Liver (tissue), 9 donors: Measurements from ENCODE around the gene CXCL1. TPM values are rescaled to one million over a fixed set of nuclear protein-coding genes. Genes with fewer than 3 reads are reported as not detected.
"Not testable (repeated sequence)": the region's sequence is repeated elsewhere in the genome, so short reads cannot be mapped to it uniquely, and the experiment has no call there.

Experiments used
- DNase-seq: peaks from one replicate; pipeline ENCODE4 v3.0.0-alpha.2; 2017; ENCODE audit warnings: low spot score
- H3K27ac ChIP-seq, 2 donors: one replicate each; pipeline ENCODE4 v1.7.0; 2013; ENCODE audit warnings: inconsistent platforms in 2 of 2, low read length in 2 of 2, control low read depth in 1 of 2, low read depth in 1 of 2, mild to moderate bottlenecking in 1 of 2
- H3K27me3 ChIP-seq, 4 donors: one replicate each; pipeline versions ENCODE4 v1.6.1 to v1.7.0; 2013; ENCODE audit warnings: low read length in 3 of 4, inconsistent platforms in 1 of 4, mild to moderate bottlenecking in 1 of 4, moderate library complexity in 1 of 4; ENCODE audit not compliant: control insufficient read depth in 4 of 4, insufficient read depth in 4 of 4
- H3K36me3 ChIP-seq, 4 donors: one replicate each; pipeline versions ENCODE4 v1.6.1 to v1.7.0; 2013; ENCODE audit warnings: low read length in 3 of 4, mild to moderate bottlenecking in 3 of 4, low read depth in 1 of 4, moderate library complexity in 1 of 4; ENCODE audit not compliant: control insufficient read depth in 4 of 4, insufficient read depth in 3 of 4
- H3K4me1 ChIP-seq, 4 donors: one replicate each; pipeline versions ENCODE4 v1.6.1 to v1.7.0; 2013; ENCODE audit warnings: low read length in 3 of 4, mild to moderate bottlenecking in 3 of 4, moderate library complexity in 1 of 4; ENCODE audit not compliant: control insufficient read depth in 4 of 4, insufficient read depth in 4 of 4
- H3K4me3 ChIP-seq, 3 donors: one replicate each; pipeline versions ENCODE4 v1.6.1 to v1.7.0; 2013; ENCODE audit warnings: low read length in 3 of 3, control low read depth in 1 of 3, low read depth in 1 of 3, mild to moderate bottlenecking in 1 of 3
- H3K9ac ChIP-seq, 2 donors: one replicate each; pipeline ENCODE4 v1.7.0; 2013; ENCODE audit warnings: low read length in 2 of 2, mild to moderate bottlenecking in 2 of 2, moderate library complexity in 2 of 2, control low read depth in 1 of 2, low read depth in 1 of 2
- H3K9me3 ChIP-seq, 4 donors: one replicate each; pipeline versions ENCODE4 v1.6.1 to v1.7.0; 2013; ENCODE audit warnings: low read length in 3 of 4; ENCODE audit not compliant: control insufficient read depth in 4 of 4
- ATF3 ChIP-seq: IDR thresholded peaks from 2 replicates; pipeline ENCODE4 v1.6.1; 2016; ENCODE audit warnings: antibody characterized with exemption
- EGR1 ChIP-seq, 2 donors: IDR thresholded peaks; 2 replicates each; pipeline ENCODE4 v1.6.1; 2016 to 2018; ENCODE audit warnings: antibody characterized with exemption in 2 of 2, low read depth in 2 of 2
- FOXA1 ChIP-seq: IDR thresholded peaks from 2 replicates; pipeline ENCODE4 v1.6.1; 2016; ENCODE audit warnings: antibody characterized with exemption
- FOXA2 ChIP-seq: IDR thresholded peaks from 2 replicates; pipeline ENCODE4 v1.6.1; 2016; ENCODE audit warnings: antibody characterized with exemption
- GABPA ChIP-seq, 2 donors: IDR thresholded peaks in 1 of 2; conservative IDR thresholded peaks in 1 of 2; 2 replicates each; pipeline ENCODE4 v1.6.1; 2016; ENCODE audit warnings: antibody characterized with exemption in 2 of 2, mild to moderate bottlenecking in 1 of 2, moderate library complexity in 1 of 2
- HNF4A ChIP-seq, 2 donors: conservative IDR thresholded peaks; 2 replicates each; pipeline ENCODE4 v1.6.1; 2016; ENCODE audit warnings: antibody characterized with exemption in 2 of 2, mild to moderate bottlenecking in 2 of 2
- HNF4G ChIP-seq: IDR thresholded peaks from 2 replicates; pipeline ENCODE4 v1.6.1; 2016; ENCODE audit warnings: antibody characterized with exemption
- JUND ChIP-seq, 2 donors: IDR thresholded peaks; 2 replicates each; pipeline ENCODE4 v1.6.1; 2016; ENCODE audit warnings: antibody characterized with exemption in 2 of 2
- MAX ChIP-seq: IDR thresholded peaks from 2 replicates; pipeline ENCODE4 v1.6.1; 2016; ENCODE audit warnings: antibody characterized with exemption
- NR2F2 ChIP-seq: IDR thresholded peaks from 2 replicates; pipeline ENCODE4 v1.6.1; 2016; ENCODE audit warnings: antibody characterized with exemption
- RAD21 ChIP-seq, 2 donors: IDR thresholded peaks; 2 replicates each; pipeline ENCODE4 v1.6.1; 2016; ENCODE audit warnings: antibody characterized with exemption in 2 of 2, mild to moderate bottlenecking in 2 of 2
- REST ChIP-seq: IDR thresholded peaks from 2 replicates; pipeline ENCODE4 v1.6.1; 2016; ENCODE audit warnings: antibody characterized with exemption, mild to moderate bottlenecking
- RXRA ChIP-seq, 2 donors: IDR thresholded peaks; 2 replicates each; pipeline ENCODE4 v1.6.1; 2017 to 2018; ENCODE audit warnings: antibody characterized with exemption in 2 of 2, mild to moderate bottlenecking in 1 of 2
- SP1 ChIP-seq: IDR thresholded peaks from 2 replicates; pipeline ENCODE4 v1.6.1; 2018; ENCODE audit warnings: antibody characterized with exemption, mild to moderate bottlenecking
- TAF1 ChIP-seq: conservative IDR thresholded peaks from 2 replicates; pipeline ENCODE4 v1.6.1; 2016; ENCODE audit warnings: antibody characterized with exemption, mild to moderate bottlenecking
- ZBTB33 ChIP-seq: IDR thresholded peaks from 2 replicates; pipeline ENCODE4 v1.6.1; 2016; ENCODE audit warnings: antibody characterized with exemption
- WGBS: extraction: QIAGEN DNeasy Blood & Tissue Kit; methylation state at CpG from one replicate; pipeline ENCODE4 v1.1.7; 2013; 5-methylcytosine and 5-hydroxymethylcytosine counted together
- polyA plus RNA-seq, 2 donors: library from polyadenylated mRNA; stranded (reverse) in 1 of 2; unstranded in 1 of 2; fragments of 200-250 nt in 1 of 2; fragments of >200 nt in 1 of 2; fragmentation: Nextera tagmentation in 1 of 2; extraction: Ambion mirVana in 1 of 2; gene quantifications; one replicate each; pipeline versions ENCODE4 v1.2.1 to v1.2.3, GENCODE V29; 2013 to 2015
- total RNA-seq, 2 donors: library from RNA; depleted of rRNA; stranded (reverse); fragments of >200 nt; gene quantifications; one replicate each; pipeline ENCODE4 v1.2.3, GENCODE V29; 2014
- donor health status: healthy.
- donor health status: healthy.
- donor health status: healthy.
- donor health status: healthy.
- donor health status: healthy.

The CXCL1 gene
- total and polyA plus RNA-seq, 4 donors, result 0.97 to 4.2 (median 2.8) TPM; not detected in 1

- TF ChIP-seq ZBTB33, result no peak
These were observed 28.4 kb downstream of the CXCL1 start (continued) for GRCh38 chr4:73897380-73898136.

- not testable (repeated sequence) for H3K9ac ChIP-seq, DNase-seq, H3K9me3 ChIP-seq, H3K4me1 ChIP-seq, H3K4me3 ChIP-seq, H3K27ac ChIP-seq, H3K36me3 ChIP-seq, H3K27me3 ChIP-seq
- 46% methylated on average over 3 of the region's 3 CpGs for WGBS
These were observed 30.1 kb downstream of the CXCL1 start for GRCh38 chr4:73899338-73899737.

GRCh38 chr4:73901031-73901430, 31.8 kb downstream of the CXCL1 start:
- H3K4me3 ChIP-seq, result no peak overlapping the region
- H3K36me3 ChIP-seq, result no peaks in the 10 kb centered on the region
- no peak for TF ChIP-seq GABPA (IDR thresholded peaks at IDR 0.05 in 1 of 2, conservative IDR thresholded peaks at IDR 0.05 in 1 of 2)
- TF ChIP-seq NR2F2, result no peak
- TF ChIP-seq JUND (IDR thresholded peaks at IDR 0.05), result no peak
- no peak for TF ChIP-seq ATF3
- TF ChIP-seq SP1, result no peak
- no peak for TF ChIP-seq MAX
- DNase-seq, result no peak
- H3K27me3 ChIP-seq, result peaks cover 0 to 2% (median 0%) of the 10 kb centered on the region in 4 donors
- 84% methylated on average over 5 of the region's 5 CpGs for WGBS
- H3K9me3 ChIP-seq, result no peaks in the 10 kb centered on the region
- H3K9ac ChIP-seq, result no peak overlapping the region
- no peaks in the 10 kb centered on the region for H3K4me1 ChIP-seq
- no peak overlapping the region for H3K27ac ChIP-seq

- H3K9me3 ChIP-seq, result no peaks in the 10 kb centered on the region
- H3K9ac ChIP-seq, result no peak overlapping the region
- no peaks in the 10 kb centered on the region for H3K4me1 ChIP-seq
- H3K27ac ChIP-seq, result no peak overlapping the region
- no peak overlapping the region for H3K4me3 ChIP-seq
- no peak for DNase-seq
- 84% methylated on average over 1 of the region's 1 CpG for WGBS
- H3K36me3 ChIP-seq, result no peaks in the 10 kb centered on the region
- peaks cover 0 to 2% (median 0%) of the 10 kb centered on the region in 4 donors for H3K27me3 ChIP-seq
- no peak for TF ChIP-seq FOXA1
- no peak for TF ChIP-seq RAD21 (IDR thresholded peaks at IDR 0.05)
- TF ChIP-seq SP1, result no peak
- TF ChIP-seq REST, result no peak
- no peak for TF ChIP-seq TAF1
- TF ChIP-seq ZBTB33, result no peak
- no peak for TF ChIP-seq MAX
- TF ChIP-seq NR2F2, result no peak
- no peak for TF ChIP-seq FOXA2
- no peak for TF ChIP-seq EGR1 (IDR thresholded peaks at IDR 0.05; ENCODE audit: low read depth in 2 of 2)
- TF ChIP-seq HNF4G, result no peak
- TF ChIP-seq RXRA (IDR thresholded peaks at IDR 0.05), result no peak
- no peak for TF ChIP-seq GABPA (IDR thresholded peaks at IDR 0.05 in 1 of 2, conservative IDR thresholded peaks at IDR 0.05 in 1 of 2)
- TF ChIP-seq ATF3, result no peak
- no peak for TF ChIP-seq HNF4A (conservative IDR thresholded peaks at IDR 0.05)
These were observed 32.9 kb downstream of the CXCL1 start for GRCh38 chr4:73902038-73902637.
